GM18870 (cell line): ENCODE results near the gene CHST11.
A peak's percentile ranks its signal among the peaks of the same experiment; 100 is the strongest.

Experiments used
- ATAC-seq: cut with Tn5 transposase; IDR thresholded peaks from one replicate; pipeline ENCODE4 v1.9.1; 2021; ENCODE audit warnings: moderate library complexity; ENCODE audit not compliant: unreplicated experiment

The CHST11 gene

GRCh38 chr12:104459368-104459909 lies 2.7 kb downstream of the CHST11 start:
- ATAC-seq = no peak

- no peak for ATAC-seq
Observed at GRCh38 chr12:104460041-104460719, 3.4 kb downstream of the CHST11 start.

- no peak for ATAC-seq
Observed at GRCh38 chr12:104460973-104461698, 4.4 kb downstream of the CHST11 start.

GRCh38 chr12:104462325-104462724 lies 5.6 kb downstream of the CHST11 start:
- ATAC-seq = no peak

GRCh38 chr12:104462931-104463339 lies 6.2 kb downstream of the CHST11 start:
- peak; percentile 70 for ATAC-seq

- peak; percentile 11 for ATAC-seq
Observed at GRCh38 chr12:104463368-104463767, 6.6 kb downstream of the CHST11 start.

GRCh38 chr12:104464899-104465298 lies 8.2 kb downstream of the CHST11 start:
- no peak for ATAC-seq

- ATAC-seq = no peak
Observed at GRCh38 chr12:104466709-104467345, 10.1 kb downstream of the CHST11 start.

GRCh38 chr12:104467346-104467837 lies 10.6 kb downstream of the CHST11 start:
- no peak for ATAC-seq

GRCh38 chr12:104468371-104468770 lies 11.6 kb downstream of the CHST11 start:
- ATAC-seq = no peak

GRCh38 chr12:104469066-104469465 lies 12.3 kb downstream of the CHST11 start:
- ATAC-seq = no peak

GRCh38 chr12:104469523-104469922 lies 12.8 kb downstream of the CHST11 start:
- ATAC-seq = no peak

GRCh38 chr12:104470521-104470920 lies 13.8 kb downstream of the CHST11 start:
- no peak for ATAC-seq

- ATAC-seq = no peak
Observed at GRCh38 chr12:104471336-104471735, 14.6 kb downstream of the CHST11 start.

GRCh38 chr12:104472748-104473147 lies 16.0 kb downstream of the CHST11 start:
- no peak for ATAC-seq

GRCh38 chr12:104473374-104473983 lies 16.7 kb downstream of the CHST11 start:
- no peak for ATAC-seq

- no peak for ATAC-seq
Observed at GRCh38 chr12:104475271-104475670, 18.5 kb downstream of the CHST11 start.

- no peak for ATAC-seq
Observed at GRCh38 chr12:104477510-104478390, 21.0 kb downstream of the CHST11 start.

GRCh38 chr12:104478396-104479122 lies 21.8 kb downstream of the CHST11 start:
- ATAC-seq = peak; percentile 84
